Measurements from ENCODE around the gene TRIM40.
"Not testable (repeated sequence)": the region's sequence is repeated elsewhere in the genome, so short reads cannot be mapped to it uniquely, and the experiment has no call there.

TRIM40 gene

GRCh38 chr6:30163090-30163917, 27.4 kb downstream of the TRIM40 start, which contains the start of gene TRIM15:
TRIM15 (plus strand) TSS chr6:30163546; CDS start chr6:30163685, 139 bp downstream.
- no peak within 1 kb of the TSS for H3K4me3 ChIP-seq (ENCODE audit: low read depth, low read length)
- DNase-seq (ENCODE audit: low read depth), result no peak
- TF ChIP-seq, protein P1, sequence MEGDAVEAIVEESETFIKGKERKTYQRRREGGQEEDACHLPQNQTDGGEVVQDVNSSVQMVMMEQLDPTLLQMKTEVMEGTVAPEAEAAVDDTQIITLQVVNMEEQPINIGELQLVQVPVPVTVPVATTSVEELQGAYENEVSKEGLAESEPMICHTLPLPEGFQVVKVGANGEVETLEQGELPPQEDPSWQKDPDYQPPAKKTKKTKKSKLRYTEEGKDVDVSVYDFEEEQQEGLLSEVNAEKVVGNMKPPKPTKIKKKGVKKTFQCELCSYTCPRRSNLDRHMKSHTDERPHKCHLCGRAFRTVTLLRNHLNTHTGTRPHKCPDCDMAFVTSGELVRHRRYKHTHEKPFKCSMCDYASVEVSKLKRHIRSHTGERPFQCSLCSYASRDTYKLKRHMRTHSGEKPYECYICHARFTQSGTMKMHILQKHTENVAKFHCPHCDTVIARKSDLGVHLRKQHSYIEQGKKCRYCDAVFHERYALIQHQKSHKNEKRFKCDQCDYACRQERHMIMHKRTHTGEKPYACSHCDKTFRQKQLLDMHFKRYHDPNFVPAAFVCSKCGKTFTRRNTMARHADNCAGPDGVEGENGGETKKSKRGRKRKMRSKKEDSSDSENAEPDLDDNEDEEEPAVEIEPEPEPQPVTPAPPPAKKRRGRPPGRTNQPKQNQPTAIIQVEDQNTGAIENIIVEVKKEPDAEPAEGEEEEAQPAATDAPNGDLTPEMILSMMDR (IDR thresholded peaks at IDR 0.05; ENCODE audit: low read depth, low read length, missing control alignments), result no peak
- in situ Hi-C loops (cut with HindIII; ENCODE audit: low sequenced_read_pairs), result no loop called here

DNA sequence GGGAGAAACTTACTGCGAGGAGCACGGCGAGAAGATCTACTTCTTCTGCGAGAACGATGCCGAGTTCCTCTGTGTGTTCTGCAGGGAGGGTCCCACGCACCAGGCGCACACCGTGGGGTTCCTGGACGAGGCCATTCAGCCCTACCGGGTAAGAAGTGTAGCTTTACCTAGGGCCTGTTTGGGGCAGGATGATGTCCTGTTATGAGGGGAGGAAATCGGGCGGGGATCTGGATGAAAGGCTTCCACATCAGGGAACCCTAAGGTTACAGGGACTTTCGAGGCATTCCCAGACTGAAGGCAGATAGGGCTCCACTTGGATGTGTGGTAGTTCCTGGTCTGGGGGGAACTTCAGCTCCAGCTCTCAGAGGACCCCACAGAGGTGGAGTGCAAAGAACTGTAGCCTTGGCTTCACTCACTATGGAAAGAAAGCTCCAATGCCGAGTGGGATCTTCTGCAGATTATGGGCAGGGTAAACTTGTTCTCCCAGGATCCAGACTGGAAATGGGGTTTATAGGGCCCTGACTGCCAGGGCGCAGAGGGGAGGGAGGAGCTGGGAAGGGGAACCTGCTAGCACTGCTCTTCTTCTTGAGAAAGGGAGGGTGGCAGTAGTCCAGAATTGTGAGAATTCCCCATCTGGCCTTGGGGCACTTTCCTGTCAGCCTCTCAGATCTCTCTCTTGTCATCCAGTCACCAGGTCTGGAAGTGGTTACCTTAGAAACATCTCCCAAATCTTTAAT, 28.1 kb downstream of the TRIM40 start:
- no peak overlapping the region for H3K4me3 ChIP-seq (ENCODE audit: low read depth, low read length)
- no peak for DNase-seq (ENCODE audit: low read depth)
- TF ChIP-seq, protein P1 (IDR thresholded peaks at IDR 0.05; ENCODE audit: low read depth, low read length, missing control alignments), result no peak
- in situ Hi-C loops (cut with HindIII; ENCODE audit: low sequenced_read_pairs), result no loop called here

GRCh38 chr6:30164714-30165113, 28.8 kb downstream of the TRIM40 start:
- TF ChIP-seq, protein P1 (IDR thresholded peaks at IDR 0.05; ENCODE audit: low read depth, low read length, missing control alignments), result no peak
- no peak overlapping the region for H3K4me3 ChIP-seq (ENCODE audit: low read depth, low read length)
- in situ Hi-C loops (cut with HindIII; ENCODE audit: low sequenced_read_pairs), result no loop called here
- no peak for DNase-seq (ENCODE audit: low read depth)

DNA sequence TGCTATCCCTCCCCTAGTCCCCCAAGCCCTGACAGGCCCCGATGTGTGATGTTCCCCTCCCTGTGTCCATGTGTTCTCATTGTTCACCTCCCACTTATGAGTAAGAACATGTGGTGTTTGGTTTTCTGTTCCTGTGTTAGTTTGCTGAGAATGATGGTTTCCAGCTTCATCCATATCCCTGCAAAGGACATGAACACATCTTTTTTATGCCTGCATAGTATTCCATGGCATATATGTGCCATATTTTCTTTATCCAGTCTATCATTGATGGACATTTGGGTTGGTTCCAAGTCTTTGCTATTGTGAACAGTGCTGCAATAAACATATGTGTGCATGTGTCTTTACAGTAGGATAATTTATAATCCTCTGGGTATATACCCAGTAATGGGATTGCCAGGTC, 29.3 kb downstream of the TRIM40 start:
- DNase-seq (ENCODE audit: low read depth); in situ Hi-C loops (cut with HindIII; ENCODE audit: low sequenced_read_pairs); H3K4me3 ChIP-seq (ENCODE audit: low read depth, low read length): not testable (repeated sequence)

DNA sequence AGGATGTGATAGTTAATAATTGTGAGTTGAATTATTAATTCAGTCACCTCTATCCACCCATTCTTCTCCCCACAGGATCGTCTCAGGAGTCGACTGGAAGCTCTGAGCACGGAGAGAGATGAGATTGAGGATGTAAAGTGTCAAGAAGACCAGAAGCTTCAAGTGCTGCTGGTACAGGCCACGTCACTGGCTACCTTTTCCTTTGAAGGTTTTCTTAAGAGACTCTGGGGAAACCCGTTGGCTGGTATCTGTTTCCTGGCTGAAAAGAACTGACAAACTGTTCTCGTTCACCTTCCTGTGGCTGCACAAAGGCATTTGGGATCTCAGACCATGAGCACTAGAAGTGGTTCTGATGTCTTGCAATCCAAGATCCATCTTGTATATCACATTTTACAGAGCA, 31.2 kb downstream of the TRIM40 start:
- DNase-seq (ENCODE audit: low read depth), result no peak
- TF ChIP-seq, protein P1 (IDR thresholded peaks at IDR 0.05; ENCODE audit: low read depth, low read length, missing control alignments), result no peak
- no peak overlapping the region for H3K4me3 ChIP-seq (ENCODE audit: low read depth, low read length)
- in situ Hi-C loops (cut with HindIII; ENCODE audit: low sequenced_read_pairs), result no loop called here

DNA sequence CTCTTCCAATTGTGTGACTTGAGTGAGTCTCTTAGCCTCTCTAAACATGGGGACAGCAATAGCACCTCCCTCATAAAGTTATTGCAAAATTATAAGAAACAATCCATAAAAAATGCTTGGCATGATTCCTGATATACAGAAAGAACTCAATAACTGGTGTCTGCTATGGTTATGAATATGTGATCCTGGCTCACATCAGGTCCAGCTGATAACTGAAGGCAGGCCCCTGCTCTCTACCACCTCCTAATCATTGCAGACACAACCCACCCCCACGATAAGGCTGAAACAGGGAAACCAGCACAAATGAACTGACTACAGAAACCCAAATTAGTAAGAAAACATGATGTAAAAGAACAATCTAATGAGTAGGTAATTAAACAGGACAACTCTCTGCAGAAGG, 32.8 kb downstream of the TRIM40 start:
- no peak for DNase-seq (ENCODE audit: low read depth)
- in situ Hi-C loops (cut with HindIII; ENCODE audit: low sequenced_read_pairs), result no loop called here
- no peak overlapping the region for H3K4me3 ChIP-seq (ENCODE audit: low read depth, low read length)
- TF ChIP-seq, protein P1 (IDR thresholded peaks at IDR 0.05; ENCODE audit: low read depth, low read length, missing control alignments), result no peak
